Prostate gland (tissue), 2 donors: ENCODE data around the gene PADI1. TPM values are rescaled to one million over a fixed set of nuclear protein-coding genes. Genes with fewer than 3 reads are reported as not detected.
A peak's percentile ranks its signal among the peaks of the same experiment; 100 is the strongest.

Experiments
- DNase-seq: peaks from one replicate; pipeline ENCODE4 v3.0.0-alpha.2; 2019; ENCODE audit warnings: low spot score
- H3K27ac ChIP-seq, 2 donors: fragments of 200-600 bp; sonication (generic); 2 replicates each; pipeline ENCODE4 v1.5.1; 2017 to 2019
- H3K27me3 ChIP-seq: fragments of 200-600 bp; sonication (generic); replicated peaks from 2 replicates; pipeline ENCODE4 v1.5.1; 2019; ENCODE audit not compliant: insufficient read depth
- H3K36me3 ChIP-seq, 2 donors: fragments of 200-600 bp; sonication (generic); 1 replicate in 1 of 2; 2 replicates in 1 of 2; pipeline versions ENCODE4 v1.5.1 to v1.8.1; 2017 to 2019
- H3K4me1 ChIP-seq: fragments of 200-600 bp; sonication (generic); replicated peaks from 2 replicates; pipeline ENCODE4 v1.5.1; 2019
- H3K4me3 ChIP-seq, 2 donors: fragments of 200-600 bp; sonication (generic); 2 replicates each; pipeline ENCODE4 v1.5.1; 2017 to 2019
- H3K9me3 ChIP-seq: fragments of 200-600 bp; sonication (generic); 2 replicates; pipeline ENCODE4 v1.5.1; 2017
- POLR2A ChIP-seq: fragments of 450-650 bp; IDR thresholded peaks from one replicate; pipeline ENCODE4 v1.6.1; 2016; ENCODE audit warnings: antibody characterized with exemption, mild to moderate bottlenecking
- POLR2AphosphoS5 ChIP-seq: sonication (generic); formaldehyde crosslinking; IDR thresholded peaks from one replicate; pipeline ENCODE4 v1.6.1; 2017; ENCODE audit warnings: antibody characterized with exemption
- WGBS: methylation state at CpG from one replicate; pipeline ENCODE4 v1.1.5; 2018; 5-methylcytosine and 5-hydroxymethylcytosine counted together
- intact Hi-C: fragments of 100-400 bp; cut with DNase I; formaldehyde crosslinking; loops from one replicate; pipeline ENCODE4 v1.14.2; 2022
- microRNA-seq: library from miRNA; unstranded; fragments of <30 nt; microRNA quantifications from one replicate; pipeline ENCODE4, GENCODE V29; 2016
- small RNA-seq, 2 donors: library from RNA; depleted of rRNA; stranded (forward); fragments of <200 nt; gene quantifications; one replicate each; pipeline ENCODE3, GENCODE V24; 2016
- total RNA-seq, 2 donors: library from RNA; depleted of rRNA; stranded (reverse); fragments of >200 nt; gene quantifications; one replicate each; pipeline ENCODE4 v1.1.0, GENCODE V29; 2016
- TF ChIP-seq, protein P1 (sequence below), 4 experiments: fragments of 200-600 bp in 2 of 4; fragments of 450-650 bp in 2 of 4; sonication (generic) in 2 of 4; IDR thresholded peaks; 1 replicate in 3 of 4; 2 replicates in 1 of 4; pipeline ENCODE4 v1.5.1; 2016 to 2019; ENCODE audit warnings: antibody characterized with exemption in 4 of 4, mild to moderate bottlenecking in 2 of 4, moderate library complexity in 2 of 4

The PADI1 gene
- total RNA-seq, 2 donors from 2014 or later = 0.18 to 0.34 TPM

DNA sequence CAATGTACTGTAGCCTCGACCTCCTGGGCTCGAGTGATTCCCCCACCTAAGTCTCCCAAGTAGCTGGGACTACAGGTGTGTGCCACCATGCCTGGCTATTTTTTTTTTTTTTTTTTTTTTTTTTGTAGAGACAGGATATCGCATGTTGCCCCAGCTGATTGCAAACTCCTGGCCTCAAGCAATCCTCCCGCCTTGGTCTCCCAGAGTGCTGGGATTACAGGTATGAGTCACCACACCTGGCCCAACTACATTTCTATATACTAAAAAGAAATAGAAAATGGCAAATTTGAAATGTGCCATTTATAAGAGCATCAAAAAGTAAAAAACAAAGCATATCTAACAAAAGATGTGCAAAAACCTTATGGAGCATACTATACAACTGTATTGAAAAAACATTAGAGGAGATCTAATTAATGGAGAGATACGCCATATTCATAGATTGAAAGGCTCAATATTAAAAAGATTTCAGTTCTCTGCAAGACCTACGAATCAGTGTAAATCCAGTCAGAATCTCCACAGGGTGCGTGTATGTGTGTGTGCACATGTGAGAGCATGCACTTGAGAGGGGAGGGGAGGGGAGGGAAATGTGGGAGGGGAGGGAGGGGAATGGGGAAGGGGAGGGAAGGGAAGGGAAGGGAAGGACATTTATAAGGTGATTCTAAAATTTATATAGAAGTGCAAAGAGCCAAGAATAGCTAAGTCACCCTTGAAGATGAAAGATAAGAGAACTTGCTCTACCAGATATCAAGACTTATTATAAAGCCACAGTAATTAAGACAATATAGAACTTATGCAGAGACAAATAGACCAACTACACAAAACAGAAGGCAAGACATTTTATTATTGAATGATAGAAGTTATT is 87.6 kb downstream of the PADI1 start:
- peak; percentile 13 for DNase-seq
- no peaks in the 10 kb centered on the region for H3K27me3 ChIP-seq
- H3K4me1 ChIP-seq = peaks cover 3% of the 10 kb centered on the region
- H3K4me3 ChIP-seq = no peak overlapping the region
- H3K27ac ChIP-seq = no peak overlapping the region
- H3K9me3 ChIP-seq = no peaks in the 10 kb centered on the region
- H3K36me3 ChIP-seq = no peaks in the 10 kb centered on the region
- WGBS = 42% methylated on average over 7 of the region's 7 CpGs
- TF ChIP-seq POLR2A (no peak), POLR2AphosphoS5 (no peak)
- TF ChIP-seq, protein P1, sequence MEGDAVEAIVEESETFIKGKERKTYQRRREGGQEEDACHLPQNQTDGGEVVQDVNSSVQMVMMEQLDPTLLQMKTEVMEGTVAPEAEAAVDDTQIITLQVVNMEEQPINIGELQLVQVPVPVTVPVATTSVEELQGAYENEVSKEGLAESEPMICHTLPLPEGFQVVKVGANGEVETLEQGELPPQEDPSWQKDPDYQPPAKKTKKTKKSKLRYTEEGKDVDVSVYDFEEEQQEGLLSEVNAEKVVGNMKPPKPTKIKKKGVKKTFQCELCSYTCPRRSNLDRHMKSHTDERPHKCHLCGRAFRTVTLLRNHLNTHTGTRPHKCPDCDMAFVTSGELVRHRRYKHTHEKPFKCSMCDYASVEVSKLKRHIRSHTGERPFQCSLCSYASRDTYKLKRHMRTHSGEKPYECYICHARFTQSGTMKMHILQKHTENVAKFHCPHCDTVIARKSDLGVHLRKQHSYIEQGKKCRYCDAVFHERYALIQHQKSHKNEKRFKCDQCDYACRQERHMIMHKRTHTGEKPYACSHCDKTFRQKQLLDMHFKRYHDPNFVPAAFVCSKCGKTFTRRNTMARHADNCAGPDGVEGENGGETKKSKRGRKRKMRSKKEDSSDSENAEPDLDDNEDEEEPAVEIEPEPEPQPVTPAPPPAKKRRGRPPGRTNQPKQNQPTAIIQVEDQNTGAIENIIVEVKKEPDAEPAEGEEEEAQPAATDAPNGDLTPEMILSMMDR (IDR thresholded peaks at IDR 0.05) = no peak
- intact Hi-C loops = no loop called here

DNA sequence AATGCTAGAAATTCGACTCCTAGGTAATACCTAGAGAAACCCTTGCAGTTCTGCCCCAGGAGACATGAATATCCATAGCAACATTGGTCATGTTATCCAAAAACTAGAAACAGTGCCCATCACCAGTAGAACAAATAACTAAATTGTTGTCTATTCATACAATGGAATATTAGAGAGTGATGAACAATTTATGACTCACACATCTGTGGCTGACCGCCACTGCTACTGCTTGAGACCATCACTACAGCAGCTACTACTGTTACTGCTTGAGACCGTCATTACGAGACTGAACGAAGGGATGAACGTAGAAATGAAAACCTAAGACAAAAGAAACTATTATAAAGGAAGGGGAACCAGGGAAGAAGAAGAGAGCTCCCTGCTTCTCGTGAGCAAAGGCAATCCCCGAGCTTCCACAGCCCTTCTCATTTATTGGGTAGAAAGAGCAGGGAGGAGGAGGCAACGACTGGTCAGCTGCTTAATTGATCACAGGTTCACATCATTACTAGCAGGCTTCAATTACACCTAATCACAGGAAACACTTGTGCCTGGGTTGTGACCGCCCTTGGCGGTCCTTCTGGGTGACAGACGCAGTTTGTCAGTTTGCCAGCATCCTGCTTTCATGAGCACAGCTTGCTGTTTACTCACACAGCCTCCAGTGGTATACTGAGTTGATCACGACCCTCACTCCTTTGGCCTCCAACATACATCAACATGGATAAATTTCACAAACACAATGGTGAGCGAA is 88.9 kb downstream of the PADI1 start:
- Histone ChIP-seq H3K9me3 (no peaks in the 10 kb centered on the region), H3K4me3 (no peak overlapping the region), H3K27ac (no peak overlapping the region), H3K4me1 (peaks cover 8% of the 10 kb centered on the region), H3K27me3 (no peaks in the 10 kb centered on the region), H3K36me3 (no peaks in the 10 kb centered on the region)
- DNase-seq = no peak
- WGBS = 54% methylated on average over 14 of the region's 14 CpGs
- TF ChIP-seq POLR2AphosphoS5 = no peak
- TF ChIP-seq, protein P1 (IDR thresholded peaks at IDR 0.05) = no peak
- no peak for TF ChIP-seq POLR2A
- intact Hi-C loops = no loop called here

DNA sequence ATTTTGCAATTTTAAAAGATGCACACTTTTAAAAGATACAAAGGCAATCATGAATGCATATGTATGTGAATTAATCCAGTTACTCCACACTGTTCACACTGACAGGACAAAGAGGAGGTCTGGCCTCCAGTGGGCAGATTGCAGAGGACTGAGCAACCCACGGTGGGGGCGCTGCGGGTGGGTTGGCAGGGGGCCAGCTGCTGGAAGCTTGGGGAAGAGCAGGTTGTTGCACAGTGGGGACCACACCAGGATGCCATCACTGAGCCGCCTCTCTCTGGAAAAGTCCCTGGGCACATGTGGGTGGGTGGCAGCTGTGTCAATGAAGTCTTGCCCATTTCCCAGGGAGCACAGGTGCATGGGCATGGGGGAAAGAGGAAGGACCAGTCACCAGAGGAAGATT is 90.4 kb downstream of the PADI1 start:
- no peaks in the 10 kb centered on the region for H3K36me3 ChIP-seq
- H3K27me3 ChIP-seq = no peaks in the 10 kb centered on the region
- 40% methylated on average over 4 of the region's 4 CpGs for WGBS

More for the DNA sequence above, 90.4 kb downstream of the PADI1 start:
- no peak for DNase-seq
- H3K27ac ChIP-seq = no peak overlapping the region
- TF ChIP-seq POLR2A (no peak), POLR2AphosphoS5 (no peak)
- TF ChIP-seq, protein P1 (IDR thresholded peaks at IDR 0.05) = no peak
- H3K4me1 ChIP-seq = peaks cover 8% of the 10 kb centered on the region
- no peaks in the 10 kb centered on the region for H3K9me3 ChIP-seq
- intact Hi-C loops = no loop called here
- H3K4me3 ChIP-seq = no peak overlapping the region

Small RNA genes lying within 50 kb of the gene (microRNA-seq; reads per million reads assigned to microRNA genes)
- not detected for gene MIR3972

Small RNA genes lying within 50 kb of the gene (small RNA-seq; reads per million reads assigned to genes)
- 0 reads per million in 2 donors for gene MIR3972

Other genes starting within 250 kb of the PADI1 start
- 10 to 100 TPM in 1 of 2 donors, 1 to 10 TPM in 1; 6.3 to 31.0 TPM for gene MFAP2, start 224.5 kb upstream of the PADI1 start, total RNA-seq
- 10 to 100 TPM; 45.4 to 47.9 TPM for gene ATP13A2, start 193.2 kb upstream of the PADI1 start, total RNA-seq
- 100 to 1,000 TPM in 1 of 2 donors, 10 to 100 TPM in 1; 93.0 to 113 TPM for gene SDHB, start 151.1 kb upstream of the PADI1 start, total RNA-seq
- 1 to 10 TPM; 1.1 to 5.0 TPM for gene PADI2, start 85.7 kb upstream of the PADI1 start, total RNA-seq
- 1 to 10 TPM in 1 of 2 donors, under 1 TPM in 1; 0.18 to 1.2 TPM for gene PADI3, start 44.0 kb downstream of the PADI1 start, total RNA-seq
- not detected for gene PADI4, start 103.1 kb downstream of the PADI1 start, total RNA-seq
- gene PADI6, start 167.1 kb downstream of the PADI1 start, total RNA-seq = not detected
- gene RCC2, start 234.5 kb downstream of the PADI1 start, total RNA-seq = 10 to 100 TPM; 42.6 to 65.4 TPM